GM18868 (cell line): Measurements from ENCODE around the gene KRTAP10-4.
"Not testable (repeated sequence)": the region's sequence is repeated elsewhere in the genome, so short reads cannot be mapped to it uniquely, and the experiment has no call there.

Source experiments
- ATAC-seq: cut with Tn5 transposase; IDR thresholded peaks from one replicate; pipeline ENCODE4 v1.9.1; 2021; ENCODE audit warnings: mild to moderate bottlenecking, moderate library complexity; ENCODE audit not compliant: unreplicated experiment

Gene KRTAP10-4

GRCh38 chr21:44575307-44576024, 1.9 kb downstream of the KRTAP10-4 start:
- no peak for ATAC-seq

GRCh38 chr21:44576025-44576420, 2.5 kb downstream of the KRTAP10-4 start:
- no peak for ATAC-seq

DNA sequence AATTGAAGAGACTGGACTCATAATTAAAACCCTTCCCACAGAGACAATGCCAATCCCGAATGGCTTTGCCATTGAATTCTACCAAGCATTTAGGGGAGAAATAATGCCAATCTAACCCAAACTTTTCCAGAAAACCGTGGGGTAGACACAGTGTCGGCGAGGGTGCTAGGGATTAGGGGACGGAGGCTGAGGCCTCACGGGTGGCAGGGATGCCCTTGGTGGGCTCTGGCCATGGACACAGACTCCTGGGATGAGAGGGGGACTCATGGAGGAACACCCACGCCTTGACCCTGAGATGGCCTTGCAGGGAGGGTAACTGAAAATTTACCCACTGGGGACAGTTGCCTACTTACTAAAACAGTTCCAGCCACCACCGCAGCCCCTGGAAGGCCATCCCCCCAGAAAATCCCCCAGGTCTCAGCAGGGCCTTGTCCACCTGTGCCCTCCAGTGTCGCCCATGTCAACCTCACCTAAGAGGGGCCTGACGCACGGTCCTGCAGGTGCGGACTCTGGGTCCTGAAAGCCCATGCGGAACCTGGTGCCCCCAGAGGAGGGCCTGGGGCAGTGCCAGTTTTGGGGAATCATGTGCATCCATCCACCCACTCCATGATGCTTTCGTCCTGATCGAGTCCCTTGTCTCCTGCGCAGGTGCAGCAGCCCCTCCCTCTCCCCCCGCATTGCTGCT, 5.0 kb downstream of the KRTAP10-4 start:
- ATAC-seq = no peak

- no peak for ATAC-seq
These were observed 5.7 kb downstream of the KRTAP10-4 start for GRCh38 chr21:44579056-44579832.

GRCh38 chr21:44579833-44580144, 6.3 kb downstream of the KRTAP10-4 start:
- no peak for ATAC-seq

GRCh38 chr21:44580231-44580821, 6.8 kb downstream of the KRTAP10-4 start, which contains the start of gene KRTAP10-5:
KRTAP10-5 (minus strand) TSS chr21:44580604; CDS start chr21:44580578, 26 bp downstream.
- not testable (repeated sequence) for ATAC-seq

- no peak for ATAC-seq
These were observed 7.6 kb downstream of the KRTAP10-4 start for GRCh38 chr21:44581158-44581557.

- ATAC-seq = no peak
These were observed 8.5 kb downstream of the KRTAP10-4 start for GRCh38 chr21:44582055-44582454.

DNA sequence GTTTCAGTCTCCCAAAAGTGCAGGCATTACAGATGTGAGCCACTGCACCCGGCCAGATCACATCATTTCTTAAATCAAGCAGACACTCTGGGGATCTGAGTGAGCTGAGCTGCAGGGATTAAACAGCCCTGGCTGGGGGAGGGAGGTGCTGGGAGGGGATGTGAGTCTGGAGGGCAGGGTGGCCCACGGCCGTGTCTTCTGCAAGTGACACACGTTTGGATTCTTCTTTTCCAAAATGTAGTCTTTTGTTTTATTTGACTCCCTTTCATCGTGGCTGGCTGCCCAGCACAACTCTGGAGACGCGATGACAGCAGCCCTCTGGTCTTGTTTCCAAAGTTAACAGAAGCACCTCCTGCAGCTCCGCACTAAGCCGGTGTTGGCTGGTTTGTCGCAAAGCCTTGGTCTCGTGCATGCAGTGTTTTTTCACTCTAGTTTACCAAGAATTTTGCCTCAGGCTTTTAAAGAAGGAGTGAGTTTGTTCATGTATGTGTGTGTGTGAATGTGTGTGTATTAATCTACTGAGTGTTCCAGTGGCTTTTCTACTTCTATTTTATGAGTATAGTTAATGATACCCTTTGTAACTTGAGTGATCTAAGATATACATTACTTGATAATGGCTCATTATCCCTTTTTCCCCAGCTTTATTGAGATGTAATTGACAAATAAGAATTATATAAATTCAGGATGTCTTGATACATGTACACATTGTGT, 9.7 kb downstream of the KRTAP10-4 start:
- no peak for ATAC-seq

DNA sequence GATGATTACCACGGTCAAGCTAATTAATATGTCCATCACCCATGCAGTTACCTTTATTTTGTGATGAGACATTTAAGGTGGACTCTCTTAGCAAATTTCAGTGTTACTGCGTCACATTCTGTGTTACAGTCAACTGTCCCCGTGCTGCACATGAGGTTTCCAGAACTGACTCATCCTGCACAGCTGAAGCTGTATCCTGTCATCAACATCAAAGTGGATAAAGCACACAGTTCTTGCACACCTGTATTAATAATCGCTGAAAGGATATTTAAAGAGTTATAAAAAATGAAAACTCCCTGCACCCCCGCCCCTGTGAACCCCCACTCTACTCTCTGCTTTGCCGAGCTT, 10.2 kb downstream of the KRTAP10-4 start:
- ATAC-seq = no peak

- ATAC-seq = no peak
These were observed 12.4 kb downstream of the KRTAP10-4 start for GRCh38 chr21:44585892-44586291.

GRCh38 chr21:44589094-44589493, 15.6 kb downstream of the KRTAP10-4 start:
- no peak for ATAC-seq

DNA sequence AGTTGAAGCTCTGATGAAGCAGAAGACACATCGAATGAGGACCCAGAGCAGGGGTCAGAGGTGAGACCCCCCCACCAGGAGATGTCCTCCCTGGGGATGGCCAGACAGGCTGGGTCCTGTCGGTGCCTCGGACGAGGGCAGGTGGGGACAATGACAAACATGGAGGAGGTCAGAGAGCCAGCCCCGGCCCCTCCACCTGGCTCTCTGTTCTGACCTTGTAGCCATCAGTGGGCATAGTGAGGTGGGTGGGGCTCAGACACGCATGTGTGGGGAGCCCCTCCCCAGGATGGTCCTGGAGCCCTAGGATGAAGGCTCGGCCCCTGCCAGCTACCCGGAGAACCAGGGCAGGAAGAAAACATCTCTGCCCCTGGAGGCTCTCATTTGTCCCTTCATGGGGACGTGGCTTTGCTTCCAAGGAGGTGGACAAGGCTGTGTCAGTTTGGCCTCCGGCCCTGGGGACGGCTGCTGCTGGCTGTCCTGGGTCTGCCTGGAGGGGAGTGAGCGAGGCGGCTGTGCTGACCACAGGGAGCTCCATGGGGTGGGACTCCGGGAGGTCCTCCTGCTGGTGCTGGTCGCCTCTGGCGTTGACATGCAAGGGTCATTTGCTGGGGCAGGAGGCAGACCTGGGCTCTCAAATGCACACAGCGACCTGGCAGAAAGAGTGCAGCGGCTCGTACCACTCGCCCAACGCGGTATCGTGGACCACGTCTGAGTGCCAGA, 16.2 kb downstream of the KRTAP10-4 start:
- ATAC-seq = no peak

DNA sequence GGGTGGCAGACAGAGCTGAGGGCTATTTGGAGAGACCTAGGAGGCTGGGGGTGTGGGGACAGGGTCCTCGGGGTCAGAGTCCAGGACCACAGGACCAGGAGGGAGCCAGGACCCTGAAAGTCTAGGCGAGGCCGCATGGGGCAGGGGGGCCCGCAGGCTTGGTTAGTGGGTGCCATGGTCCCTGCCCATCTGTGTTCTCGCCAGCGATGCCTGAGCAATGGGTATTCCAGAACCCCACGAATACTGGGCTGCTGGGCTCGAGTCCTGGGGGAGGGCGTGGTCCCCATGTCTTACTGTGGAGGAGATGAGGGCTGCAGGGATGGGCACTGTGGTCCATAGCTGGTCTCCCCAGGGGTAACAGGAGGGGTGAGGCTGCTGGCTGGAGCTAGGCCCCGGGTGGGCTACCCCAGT, 16.8 kb downstream of the KRTAP10-4 start:
- no peak for ATAC-seq

DNA sequence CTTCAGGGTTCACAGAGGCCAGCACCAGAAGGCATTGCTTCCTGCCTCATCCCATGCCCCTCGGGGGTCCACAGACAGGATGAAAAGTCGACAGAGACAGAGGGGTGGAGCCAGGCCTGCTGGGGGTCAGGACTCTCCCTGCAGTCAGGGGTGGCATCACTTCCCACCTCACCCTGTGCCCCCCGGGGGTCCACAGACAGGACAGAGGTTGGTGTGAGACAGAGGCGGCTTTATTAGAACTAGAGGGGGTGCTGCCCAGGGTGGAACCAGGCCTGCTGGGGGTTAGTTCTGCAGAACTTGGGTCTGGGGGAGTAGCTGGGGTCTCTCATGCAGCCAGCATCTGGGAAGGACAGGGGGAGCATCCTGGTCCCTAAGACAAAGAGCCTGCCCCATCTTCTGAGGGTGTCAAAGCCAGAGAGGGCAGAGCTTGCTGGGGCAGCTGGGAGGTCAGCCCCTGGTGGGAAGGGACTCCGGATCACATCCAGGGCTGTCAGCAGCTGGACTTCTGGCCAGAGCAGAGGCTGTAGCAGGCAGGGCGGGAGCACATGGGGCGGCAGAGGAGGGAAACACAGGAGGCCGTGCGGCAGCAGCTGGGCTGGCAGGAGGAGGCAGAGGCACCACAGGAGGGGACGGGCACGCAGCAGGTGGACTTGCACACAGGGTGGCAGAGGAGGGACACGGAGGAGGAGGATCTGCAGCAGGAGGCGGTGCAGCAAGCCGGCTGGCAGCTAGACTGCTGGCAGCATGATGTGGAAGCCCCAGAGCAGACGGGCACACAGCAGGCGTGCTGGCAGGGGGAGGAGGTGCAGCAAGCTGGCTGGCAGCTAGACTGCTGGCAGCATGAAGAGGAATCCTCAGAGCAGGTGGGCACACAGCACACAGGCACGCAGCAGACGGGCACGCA, 17.6 kb downstream of the KRTAP10-4 start:
- ATAC-seq = not testable (repeated sequence)

DNA sequence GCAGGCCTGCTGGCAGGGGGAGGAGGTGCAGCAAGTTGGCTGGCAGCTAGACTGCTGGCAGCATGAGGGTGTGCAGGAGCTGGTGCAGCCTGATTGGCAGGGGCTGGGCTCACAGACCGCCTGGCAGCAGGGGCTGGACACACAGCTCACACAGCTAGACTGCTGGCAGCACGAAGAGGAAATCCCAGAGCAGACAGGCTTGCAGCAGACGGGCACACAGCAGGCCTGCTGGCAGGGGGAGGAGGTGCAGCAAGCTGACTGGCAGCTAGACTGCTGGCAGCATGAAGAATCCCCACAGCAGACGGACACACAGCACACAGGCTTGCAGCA, 18.2 kb downstream of the KRTAP10-4 start:
- ATAC-seq = not testable (repeated sequence)

- no peak for ATAC-seq
These were observed 19.1 kb downstream of the KRTAP10-4 start, which contains the start of gene KRTAP10-6 for GRCh38 chr21:44592446-44593311. KRTAP10-6 (minus strand) TSS chr21:44592505; CDS start chr21:44592484, 21 bp downstream.
